Thyroid gland (tissue), 4 donors: Measurements from ENCODE around the gene TNIK. TPM values are rescaled to one million over a fixed set of nuclear protein-coding genes. Genes with fewer than 3 reads are reported as not detected.

Source experiments
- DNase-seq, 2 donors: peaks; one replicate each; pipeline ENCODE4 v3.0.0-alpha.2; 2019
- H3K27ac ChIP-seq, 3 donors: fragments of 200-600 bp; sonication (generic); 1 replicate in 2 of 3; 2 replicates in 1 of 3; pipeline ENCODE4 v1.5.1; 2016 to 2019; ENCODE audit warnings: mild to moderate bottlenecking in 1 of 3, moderate library complexity in 1 of 3
- H3K27me3 ChIP-seq: fragments of 200-600 bp; sonication (generic); one replicate; pipeline ENCODE4 v1.5.1; 2019
- H3K36me3 ChIP-seq, 2 donors: fragments of 200-600 bp; sonication (generic); one replicate each; pipeline ENCODE4 v1.5.1; 2016 to 2019
- H3K4me1 ChIP-seq, 2 donors: fragments of 200-600 bp; sonication (generic); one replicate each; pipeline ENCODE4 v1.5.1; 2017 to 2019
- H3K4me3 ChIP-seq, 3 donors: fragments of 200-600 bp; sonication (generic); replicated peaks in 1 of 3; 1 replicate in 2 of 3; 2 replicates in 1 of 3; pipeline ENCODE4 v1.5.1; 2016; ENCODE audit warnings: mild to moderate bottlenecking in 1 of 3
- H3K9me3 ChIP-seq: fragments of 200-600 bp; sonication (generic); one replicate; pipeline ENCODE4 v1.5.1; 2017
- POLR2A ChIP-seq, 2 donors: fragments of 450-650 bp; IDR thresholded peaks; one replicate each; pipeline ENCODE4 v1.6.1; 2017; ENCODE audit warnings: antibody characterized with exemption in 2 of 2, mild to moderate bottlenecking in 2 of 2, moderate library complexity in 1 of 2
- WGBS, 2 donors: methylation state at CpG; one replicate each; pipeline ENCODE4 v1.1.5; 2017; 5-methylcytosine and 5-hydroxymethylcytosine counted together
- intact Hi-C: fragments of 100-400 bp; cut with DNase I; formaldehyde crosslinking; loops from one replicate; pipeline ENCODE4 v1.15.1; 2023
- total RNA-seq, 4 donors: library from RNA; depleted of rRNA; stranded (reverse); fragments of >200 nt; gene quantifications; one replicate each; pipeline ENCODE4 v1.2.3, GENCODE V29; 2016
- TF ChIP-seq, protein P1 (sequence below), 6 experiments: fragments of 200-600 bp in 3 of 6; fragments of 450-650 bp in 3 of 6; sonication (generic) in 3 of 6; IDR thresholded peaks; one replicate each; pipeline ENCODE4 v1.5.1; 2016 to 2019; ENCODE audit warnings: antibody characterized with exemption in 6 of 6, mild to moderate bottlenecking in 2 of 6, inconsistent platforms in 1 of 6, moderate library complexity in 1 of 6

TNIK gene
- total RNA-seq, 4 donors from 2014 or later = 29.7 to 84.1 (median 48.9) TPM

DNA sequence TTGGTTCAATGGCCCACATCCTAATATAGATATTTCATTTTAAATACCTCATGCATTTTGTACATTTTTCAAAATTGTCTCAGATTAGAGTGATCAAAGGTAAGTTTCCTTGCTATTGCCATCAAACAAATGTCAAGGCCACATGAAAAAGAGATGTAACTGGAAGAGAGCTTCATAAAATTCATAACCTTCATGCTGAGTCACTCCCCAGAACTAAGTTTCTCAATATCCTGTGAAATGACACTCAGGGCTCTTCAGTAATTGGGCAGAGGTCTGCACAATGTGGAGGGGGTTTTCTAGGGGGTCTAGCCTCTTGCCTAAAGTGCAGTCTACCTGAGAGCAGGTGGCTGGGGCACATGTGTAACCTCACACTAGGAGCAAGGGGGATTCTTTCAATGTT lies 281.5 kb downstream of the TNIK start:
- H3K27ac ChIP-seq = no peak overlapping the region
- TF ChIP-seq, protein P1, sequence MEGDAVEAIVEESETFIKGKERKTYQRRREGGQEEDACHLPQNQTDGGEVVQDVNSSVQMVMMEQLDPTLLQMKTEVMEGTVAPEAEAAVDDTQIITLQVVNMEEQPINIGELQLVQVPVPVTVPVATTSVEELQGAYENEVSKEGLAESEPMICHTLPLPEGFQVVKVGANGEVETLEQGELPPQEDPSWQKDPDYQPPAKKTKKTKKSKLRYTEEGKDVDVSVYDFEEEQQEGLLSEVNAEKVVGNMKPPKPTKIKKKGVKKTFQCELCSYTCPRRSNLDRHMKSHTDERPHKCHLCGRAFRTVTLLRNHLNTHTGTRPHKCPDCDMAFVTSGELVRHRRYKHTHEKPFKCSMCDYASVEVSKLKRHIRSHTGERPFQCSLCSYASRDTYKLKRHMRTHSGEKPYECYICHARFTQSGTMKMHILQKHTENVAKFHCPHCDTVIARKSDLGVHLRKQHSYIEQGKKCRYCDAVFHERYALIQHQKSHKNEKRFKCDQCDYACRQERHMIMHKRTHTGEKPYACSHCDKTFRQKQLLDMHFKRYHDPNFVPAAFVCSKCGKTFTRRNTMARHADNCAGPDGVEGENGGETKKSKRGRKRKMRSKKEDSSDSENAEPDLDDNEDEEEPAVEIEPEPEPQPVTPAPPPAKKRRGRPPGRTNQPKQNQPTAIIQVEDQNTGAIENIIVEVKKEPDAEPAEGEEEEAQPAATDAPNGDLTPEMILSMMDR (IDR thresholded peaks at IDR 0.05) = no peak
- no peak for TF ChIP-seq POLR2A (IDR thresholded peaks at IDR 0.05)
- DNase-seq = no peak

GRCh38 chr3:171177553-171177952 lies 282.7 kb downstream of the TNIK start:
- no peaks in the 10 kb centered on the region for H3K27me3 ChIP-seq
- no peak overlapping the region for H3K27ac ChIP-seq
- H3K4me1 ChIP-seq = no peaks in the 10 kb centered on the region
- no peaks in the 10 kb centered on the region for H3K36me3 ChIP-seq
- no peaks in the 10 kb centered on the region for H3K9me3 ChIP-seq
- intact Hi-C loops = no loop called here
- 94 to 95% methylated on average over 2 of the region's 2 CpGs for WGBS, 2 donors
- TF ChIP-seq, protein P1 (IDR thresholded peaks at IDR 0.05) = no peak
- TF ChIP-seq POLR2A (IDR thresholded peaks at IDR 0.05) = no peak
- DNase-seq = no peak
- H3K4me3 ChIP-seq = no peak overlapping the region

More for the DNA sequence above, 281.5 kb downstream of the TNIK start:
- Histone ChIP-seq H3K4me3 (no peak overlapping the region), H3K9me3 (no peaks in the 10 kb centered on the region), H3K4me1 (no peaks in the 10 kb centered on the region), H3K27me3 (no peaks in the 10 kb centered on the region), H3K36me3 (no peaks in the 10 kb centered on the region)
- intact Hi-C loops = no loop called here

GRCh38 chr3:171177056-171177455 lies 283.1 kb downstream of the TNIK start:
- Histone ChIP-seq H3K4me1 (no peaks in the 10 kb centered on the region), H3K27ac (no peak overlapping the region), H3K27me3 (no peaks in the 10 kb centered on the region), H3K9me3 (no peaks in the 10 kb centered on the region), H3K4me3 (no peak overlapping the region), H3K36me3 (no peaks in the 10 kb centered on the region)
- DNase-seq = no peak
- TF ChIP-seq, protein P1 (IDR thresholded peaks at IDR 0.05) = no peak
- TF ChIP-seq POLR2A (IDR thresholded peaks at IDR 0.05) = no peak
- 95 to 96% methylated on average over 3 of the region's 3 CpGs for WGBS, 2 donors
- intact Hi-C loops = no loop called here

GRCh38 chr3:171176244-171176933 lies 283.8 kb downstream of the TNIK start:
- Histone ChIP-seq H3K36me3 (no peaks in the 10 kb centered on the region), H3K27ac (no peak overlapping the region), H3K9me3 (no peaks in the 10 kb centered on the region), H3K27me3 (no peaks in the 10 kb centered on the region), H3K4me1 (no peaks in the 10 kb centered on the region), H3K4me3 (no peak overlapping the region)
- intact Hi-C loops = no loop called here
- no peak for DNase-seq
- no peak for TF ChIP-seq POLR2A (IDR thresholded peaks at IDR 0.05)
- TF ChIP-seq, protein P1 (IDR thresholded peaks at IDR 0.05) = no peak
- 91 to 96% methylated on average over 5 of the region's 5 CpGs for WGBS, 2 donors

- Histone ChIP-seq H3K27me3 (no peaks in the 10 kb centered on the region), H3K27ac (no peak overlapping the region), H3K9me3 (no peaks in the 10 kb centered on the region), H3K4me3 (no peak overlapping the region), H3K4me1 (no peaks in the 10 kb centered on the region), H3K36me3 (no peaks in the 10 kb centered on the region)
- DNase-seq = no peak
- TF ChIP-seq, protein P1 (IDR thresholded peaks at IDR 0.05) = no peak
- TF ChIP-seq POLR2A (IDR thresholded peaks at IDR 0.05) = no peak
- WGBS, 2 donors = 74 to 78% methylated on average over 7 of the region's 7 CpGs
- intact Hi-C loops = no loop called here
These were observed 284.4 kb downstream of the TNIK start for GRCh38 chr3:171175741-171176234.
